ENCODE results near the gene SGO1. TPM values are rescaled to one million over a fixed set of nuclear protein-coding genes. Genes with fewer than 3 reads are reported as not detected.

SGO1 gene
- total RNA-seq, 1 experiment from 2014 or later: 13.6 TPM

DNA sequence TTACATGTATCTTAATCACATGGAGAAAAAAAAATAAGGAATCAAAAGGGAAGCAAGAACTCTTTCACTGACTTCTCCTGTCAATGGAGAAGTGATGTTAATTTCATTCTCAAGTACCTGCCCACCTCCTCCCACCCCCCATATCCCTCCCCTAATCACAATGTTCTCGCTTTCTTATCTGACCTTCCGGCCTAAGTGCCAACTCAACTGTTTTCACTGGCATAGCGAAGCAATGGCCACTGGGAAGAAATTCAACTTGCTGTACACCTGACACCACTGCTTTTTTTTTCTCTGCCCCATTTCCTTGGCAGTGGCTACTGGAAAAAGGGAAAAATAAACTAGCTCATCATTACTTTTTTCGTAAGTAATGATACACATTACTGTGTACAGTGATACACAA is 3.8 kb downstream of the SGO1 start:
- in situ Hi-C loops (cut with HindIII; ENCODE audit: low pct_unique_long_range_greater_than_20kb, low sequenced_read_pairs): loop anchor here (25.0 kb wide), 1 partner anchor 295 kb away; no protein-coding TSS in a partner anchor
- DNase-seq (ENCODE audit: low read depth, low spot score): no peak

- in situ Hi-C loops (cut with HindIII; ENCODE audit: low pct_unique_long_range_greater_than_20kb, low sequenced_read_pairs): loop anchor here (25.0 kb wide), 1 partner anchor 294 kb away; no protein-coding TSS in a partner anchor
- DNase-seq (ENCODE audit: low read depth, low spot score): no peak
These were observed 4.7 kb downstream of the SGO1 start for GRCh38 chr3:20181276-20181675.

DNA sequence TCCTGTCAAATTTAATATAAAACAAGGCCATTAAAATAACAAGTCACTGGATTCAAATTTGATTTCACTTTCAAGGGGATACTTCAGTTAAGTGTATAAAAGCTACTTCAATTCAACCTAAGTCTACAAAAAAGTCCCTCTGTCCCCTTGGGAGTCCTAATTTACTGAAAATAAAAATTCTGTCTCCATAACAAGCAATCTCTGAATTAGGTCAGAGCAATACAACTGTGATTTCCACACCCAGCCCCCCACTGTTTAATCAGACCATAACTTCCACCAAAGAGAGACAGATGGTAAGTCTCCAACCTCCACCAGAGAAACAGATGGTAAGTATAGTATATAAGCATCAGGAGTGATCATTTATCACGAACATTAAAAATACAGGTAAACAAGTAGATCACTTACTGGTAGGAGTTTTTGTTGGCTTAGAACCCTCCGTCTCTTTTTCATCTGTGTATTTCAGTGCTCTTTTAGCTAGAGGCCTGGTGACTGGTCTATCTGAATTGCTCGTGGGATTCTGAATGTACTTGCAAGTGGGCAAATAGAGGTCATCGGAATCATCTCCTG is 12.1 kb downstream of the SGO1 start:
- no peak for DNase-seq (ENCODE audit: low read depth, low spot score)
- in situ Hi-C loops (cut with HindIII; ENCODE audit: low pct_unique_long_range_greater_than_20kb, low sequenced_read_pairs): no loop called here

DNA sequence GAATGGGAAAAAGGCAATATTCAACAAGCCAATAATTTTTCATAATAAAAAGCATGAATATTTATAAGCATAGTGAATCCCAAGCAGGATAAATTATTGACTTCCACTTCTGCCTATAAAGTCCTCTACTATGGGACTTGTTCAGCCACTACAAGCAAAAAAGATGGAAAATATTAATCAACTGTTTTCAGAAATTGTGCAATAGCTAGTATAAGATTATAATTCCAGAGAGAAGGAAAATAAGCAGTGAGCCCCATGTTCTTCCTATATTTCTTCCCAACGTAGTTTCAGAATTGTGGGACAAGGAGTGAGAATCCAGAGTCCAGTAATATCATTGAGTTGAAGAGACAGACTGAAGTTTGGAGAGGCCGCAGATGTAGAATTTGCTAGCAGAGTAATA is 24.3 kb downstream of the SGO1 start:
- in situ Hi-C loops (cut with HindIII; ENCODE audit: low pct_unique_long_range_greater_than_20kb, low sequenced_read_pairs): no loop called here
- no peak for DNase-seq (ENCODE audit: low read depth, low spot score)

DNA sequence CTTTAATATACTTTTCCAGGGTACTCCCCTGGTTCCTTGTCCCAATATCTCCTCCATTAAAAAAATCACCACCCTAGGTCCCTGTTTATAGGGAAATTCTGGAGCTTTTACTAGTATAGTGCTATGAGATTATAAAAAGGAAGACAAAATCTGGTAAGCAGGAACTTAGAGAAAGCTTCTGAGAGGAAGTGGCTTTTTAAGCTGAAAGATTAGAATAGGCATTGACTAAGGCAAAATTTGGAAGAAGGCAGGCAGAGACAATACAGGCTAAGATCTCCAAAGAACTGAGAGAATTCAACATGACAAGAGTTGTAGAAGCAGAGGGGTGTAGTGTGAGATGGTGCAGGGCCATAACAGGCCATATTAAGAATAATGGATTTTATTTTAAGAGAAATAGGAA is 25.8 kb downstream of the SGO1 start:
- DNase-seq (ENCODE audit: low read depth, low spot score): no peak
- in situ Hi-C loops (cut with HindIII; ENCODE audit: low pct_unique_long_range_greater_than_20kb, low sequenced_read_pairs): no loop called here

DNA sequence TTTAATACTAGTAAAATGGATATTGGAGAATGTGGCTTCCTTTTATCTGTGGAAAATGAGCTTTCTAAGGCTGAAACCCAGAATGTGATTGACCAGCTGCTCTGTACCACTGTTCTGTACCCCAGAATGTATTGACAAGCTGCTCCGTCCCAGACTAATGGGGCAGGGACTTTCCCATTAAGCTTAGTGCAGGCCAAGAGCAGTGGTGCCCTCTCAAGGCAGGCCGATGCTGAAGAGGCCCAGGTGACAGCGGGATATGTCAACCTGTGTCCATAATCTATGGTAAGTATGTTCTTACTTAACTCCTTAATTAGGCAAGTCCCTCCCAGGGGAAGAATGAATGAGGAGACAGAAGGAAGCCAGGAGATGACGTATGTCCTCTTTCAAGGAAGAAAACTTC is 31.1 kb downstream of the SGO1 start:
- DNase-seq (ENCODE audit: low read depth, low spot score): no peak
- in situ Hi-C loops (cut with HindIII; ENCODE audit: low pct_unique_long_range_greater_than_20kb, low sequenced_read_pairs): no loop called here

- no peak for DNase-seq (ENCODE audit: low read depth, low spot score)
These were observed 31.9 kb downstream of the SGO1 start for GRCh38 chr3:20154078-20154477.

GRCh38 chr3:20148466-20148865 is 37.5 kb downstream of the SGO1 start:
- in situ Hi-C loops (cut with HindIII; ENCODE audit: low pct_unique_long_range_greater_than_20kb, low sequenced_read_pairs): no loop called here

More at GRCh38 chr3:20154078-20154477, 31.9 kb downstream of the SGO1 start:
- in situ Hi-C loops (cut with HindIII; ENCODE audit: low pct_unique_long_range_greater_than_20kb, low sequenced_read_pairs): no loop called here

DNA sequence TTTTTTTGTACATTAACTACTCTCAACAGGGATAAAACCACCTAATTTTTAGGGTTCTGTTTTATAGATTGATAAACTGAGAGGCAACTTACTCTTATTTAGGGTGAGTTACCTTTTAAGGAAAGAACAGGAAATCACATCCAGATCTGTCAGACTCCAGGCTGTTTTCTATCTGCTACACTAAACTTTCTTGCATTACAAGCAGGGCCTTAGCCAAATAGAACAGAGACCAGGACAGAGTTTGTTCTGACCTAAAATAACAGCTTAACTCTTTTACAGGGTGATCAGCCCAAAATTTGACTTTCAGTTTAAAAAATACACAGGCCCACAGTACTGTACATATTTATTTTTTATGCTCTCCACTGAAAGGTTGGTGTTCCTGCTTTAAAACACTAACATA is 38.6 kb downstream of the SGO1 start:
- in situ Hi-C loops (cut with HindIII; ENCODE audit: low pct_unique_long_range_greater_than_20kb, low sequenced_read_pairs): no loop called here
- DNase-seq (ENCODE audit: low read depth, low spot score): no peak

More at GRCh38 chr3:20148466-20148865, 37.5 kb downstream of the SGO1 start:
- no peak for DNase-seq (ENCODE audit: low read depth, low spot score)

- DNase-seq (ENCODE audit: low read depth, low spot score): no peak
- in situ Hi-C loops (cut with HindIII; ENCODE audit: low pct_unique_long_range_greater_than_20kb, low sequenced_read_pairs): no loop called here
These were observed 39.7 kb downstream of the SGO1 start for GRCh38 chr3:20146301-20146700.

DNA sequence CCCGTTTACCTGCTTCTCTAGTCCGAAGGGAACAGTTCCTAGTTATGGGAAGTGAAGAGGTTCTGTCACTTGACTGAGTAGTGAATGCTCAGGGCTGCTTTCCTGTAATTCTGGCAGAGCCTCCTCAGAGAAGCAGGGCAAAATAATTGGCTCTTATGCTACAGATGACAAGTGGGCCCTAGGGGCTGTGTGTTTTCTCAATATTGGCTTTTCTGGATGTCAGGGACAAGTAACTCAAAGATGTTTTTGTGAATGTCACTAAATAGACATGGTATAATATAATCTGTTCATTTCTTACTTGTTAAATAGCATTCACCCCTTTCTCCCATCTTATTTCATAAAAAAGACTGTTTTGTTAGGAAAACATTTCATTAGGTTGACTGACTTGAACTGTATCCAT is 40.1 kb downstream of the SGO1 start:
- no peak for DNase-seq (ENCODE audit: low read depth, low spot score)
- in situ Hi-C loops (cut with HindIII; ENCODE audit: low pct_unique_long_range_greater_than_20kb, low sequenced_read_pairs): no loop called here

DNA sequence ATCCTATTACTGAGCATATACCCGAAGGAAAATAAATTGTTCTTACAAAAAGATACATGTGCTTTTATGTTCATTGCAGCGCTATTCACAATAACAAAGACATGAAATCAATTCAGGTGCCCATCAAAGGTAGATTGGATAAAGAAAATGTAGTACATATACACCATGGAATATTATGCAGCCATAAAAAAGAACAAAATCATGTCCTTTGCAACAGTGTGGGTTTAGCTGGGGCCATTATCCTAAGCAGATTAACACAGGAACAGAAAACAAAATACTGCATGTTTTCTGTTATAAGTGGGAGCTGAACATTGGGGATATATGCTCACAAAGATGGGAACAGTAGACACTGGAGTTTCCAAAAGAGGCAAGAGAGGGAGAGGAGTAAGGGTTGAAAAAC is 42.5 kb downstream of the SGO1 start:
- in situ Hi-C loops (cut with HindIII; ENCODE audit: low pct_unique_long_range_greater_than_20kb, low sequenced_read_pairs): no loop called here
- DNase-seq (ENCODE audit: low read depth, low spot score): no peak

- no peak for DNase-seq (ENCODE audit: low read depth, low spot score)
- in situ Hi-C loops (cut with HindIII; ENCODE audit: low pct_unique_long_range_greater_than_20kb, low sequenced_read_pairs): no loop called here
These were observed 43.5 kb downstream of the SGO1 start for GRCh38 chr3:20142517-20142916.

DNA sequence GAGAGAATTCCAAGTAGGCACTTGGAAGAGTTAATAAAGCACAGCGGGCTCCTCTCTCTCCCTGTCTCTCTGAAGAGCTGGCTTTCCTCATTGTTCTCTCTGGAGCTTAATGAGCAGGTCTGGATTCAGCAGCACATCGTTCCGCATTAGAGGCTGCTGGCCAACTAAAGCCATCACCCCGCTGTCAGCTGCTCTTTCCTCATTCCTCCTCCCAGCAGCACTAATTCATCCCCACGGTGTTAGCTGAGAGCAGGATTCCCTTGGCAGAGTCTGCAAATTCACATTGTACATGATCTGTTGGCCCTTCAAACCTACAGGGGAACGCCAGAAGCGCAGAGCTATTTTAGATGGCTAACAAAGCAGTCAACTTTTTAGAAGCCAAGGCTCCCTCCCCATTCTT is 44.2 kb downstream of the SGO1 start:
- in situ Hi-C loops (cut with HindIII; ENCODE audit: low pct_unique_long_range_greater_than_20kb, low sequenced_read_pairs): no loop called here

GRCh38 chr3:20141316-20141715 is 44.7 kb downstream of the SGO1 start:
- in situ Hi-C loops (cut with HindIII; ENCODE audit: low pct_unique_long_range_greater_than_20kb, low sequenced_read_pairs): no loop called here
- no peak for DNase-seq (ENCODE audit: low read depth, low spot score)

More for the DNA sequence above, 44.2 kb downstream of the SGO1 start:
- DNase-seq (ENCODE audit: low read depth, low spot score): no peak

GRCh38 chr3:20140881-20141280 is 45.1 kb downstream of the SGO1 start:
- no peak for DNase-seq (ENCODE audit: low read depth, low spot score)
- in situ Hi-C loops (cut with HindIII; ENCODE audit: low pct_unique_long_range_greater_than_20kb, low sequenced_read_pairs): no loop called here

- no peak for DNase-seq (ENCODE audit: low read depth, low spot score)
- in situ Hi-C loops (cut with HindIII; ENCODE audit: low pct_unique_long_range_greater_than_20kb, low sequenced_read_pairs): no loop called here
These were observed 48.4 kb downstream of the SGO1 start for GRCh38 chr3:20137647-20138046.

DNA sequence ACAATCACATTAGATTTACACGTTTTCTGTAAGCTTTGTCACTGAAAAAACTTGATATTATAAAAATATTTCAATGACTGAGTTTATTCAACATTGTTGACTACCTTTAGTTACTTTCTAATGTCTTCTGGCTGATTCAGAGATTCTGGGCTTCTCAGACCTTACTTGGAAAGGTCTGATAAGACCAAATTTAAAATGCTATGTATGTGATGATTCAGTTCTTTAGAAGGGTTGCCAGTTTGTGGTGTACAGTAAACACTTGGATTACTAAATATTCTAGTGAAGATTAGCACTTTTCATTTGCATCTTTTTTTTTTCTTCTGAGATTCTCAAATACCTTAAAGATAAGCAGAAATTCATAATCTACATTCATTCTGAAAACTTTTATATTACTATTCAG is 49.8 kb downstream of the SGO1 start:
- no peak for DNase-seq (ENCODE audit: low read depth, low spot score)
- in situ Hi-C loops (cut with HindIII; ENCODE audit: low pct_unique_long_range_greater_than_20kb, low sequenced_read_pairs): no loop called here

DNA sequence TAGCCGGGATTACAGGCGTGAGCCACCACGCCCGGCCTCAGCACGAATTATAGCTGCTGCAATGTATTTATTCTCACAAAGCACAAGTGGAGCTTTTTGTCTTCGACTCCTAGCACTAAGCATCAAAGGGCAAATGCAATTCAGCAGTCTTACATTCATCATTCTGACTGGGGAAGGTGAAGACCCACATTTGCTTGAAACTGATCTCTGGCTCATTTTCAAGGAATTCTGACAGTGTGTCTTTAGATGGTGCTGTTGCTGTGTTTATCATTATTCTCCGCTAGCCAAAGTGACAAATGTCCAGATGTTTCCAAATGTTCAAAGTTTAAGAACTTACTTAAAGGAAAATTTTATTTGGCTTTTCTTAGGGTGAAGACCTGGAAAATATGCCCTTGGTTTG is 55.9 kb downstream of the SGO1 start:
- in situ Hi-C loops (cut with HindIII; ENCODE audit: low pct_unique_long_range_greater_than_20kb, low sequenced_read_pairs): no loop called here

GRCh38 chr3:20128358-20128757 is 57.6 kb downstream of the SGO1 start:
- in situ Hi-C loops (cut with HindIII; ENCODE audit: low pct_unique_long_range_greater_than_20kb, low sequenced_read_pairs): no loop called here
- DNase-seq (ENCODE audit: low read depth, low spot score): no peak

More for the DNA sequence above, 55.9 kb downstream of the SGO1 start:
- no peak for DNase-seq (ENCODE audit: low read depth, low spot score)
